ENCODE results near the gene PREX1. TPM values are rescaled to one million over a fixed set of nuclear protein-coding genes. Genes with fewer than 3 reads are reported as not detected.
A peak's percentile ranks its signal among the peaks of the same experiment; 100 is the strongest.

PREX1 gene
- total RNA-seq, 1 donor from 2014 or later: 2.9 TPM

DNA sequence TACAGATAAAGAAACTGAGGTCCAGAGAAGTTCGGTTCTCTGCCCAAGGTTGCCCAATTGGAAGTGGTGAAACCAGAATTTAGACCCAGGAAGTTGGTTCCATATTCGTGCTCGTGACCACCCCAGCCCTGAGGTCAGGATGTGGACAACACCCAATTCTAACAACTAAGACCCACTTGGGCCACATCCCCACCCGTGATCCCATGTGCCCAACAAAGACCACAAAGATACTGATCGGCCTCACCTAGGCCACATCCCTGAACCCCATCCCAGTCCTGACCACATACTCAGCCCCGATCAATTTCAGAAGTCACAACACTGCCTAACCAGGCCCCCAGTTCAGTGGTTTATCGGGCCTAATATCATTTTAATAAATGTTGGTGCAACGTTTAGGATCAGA lies 138.4 kb downstream of the PREX1 start:
- Mint-ChIP-seq H3K4me3 (ENCODE audit: low read depth) (no peak overlapping the region), H3K27me3 (peaks cover 13% of the 10 kb centered on the region), H3K4me1 (ENCODE audit: low read depth) (no peaks in the 10 kb centered on the region), H3K27ac (no peak overlapping the region), H3K9me3 (ENCODE audit: low read depth) (no peaks in the 10 kb centered on the region), H3K36me3 (ENCODE audit: insufficient read depth) (no peaks in the 10 kb centered on the region)
- no peak for DNase-seq (ENCODE audit: low spot score, unreplicated experiment)
- TF ChIP-seq, protein P1, sequence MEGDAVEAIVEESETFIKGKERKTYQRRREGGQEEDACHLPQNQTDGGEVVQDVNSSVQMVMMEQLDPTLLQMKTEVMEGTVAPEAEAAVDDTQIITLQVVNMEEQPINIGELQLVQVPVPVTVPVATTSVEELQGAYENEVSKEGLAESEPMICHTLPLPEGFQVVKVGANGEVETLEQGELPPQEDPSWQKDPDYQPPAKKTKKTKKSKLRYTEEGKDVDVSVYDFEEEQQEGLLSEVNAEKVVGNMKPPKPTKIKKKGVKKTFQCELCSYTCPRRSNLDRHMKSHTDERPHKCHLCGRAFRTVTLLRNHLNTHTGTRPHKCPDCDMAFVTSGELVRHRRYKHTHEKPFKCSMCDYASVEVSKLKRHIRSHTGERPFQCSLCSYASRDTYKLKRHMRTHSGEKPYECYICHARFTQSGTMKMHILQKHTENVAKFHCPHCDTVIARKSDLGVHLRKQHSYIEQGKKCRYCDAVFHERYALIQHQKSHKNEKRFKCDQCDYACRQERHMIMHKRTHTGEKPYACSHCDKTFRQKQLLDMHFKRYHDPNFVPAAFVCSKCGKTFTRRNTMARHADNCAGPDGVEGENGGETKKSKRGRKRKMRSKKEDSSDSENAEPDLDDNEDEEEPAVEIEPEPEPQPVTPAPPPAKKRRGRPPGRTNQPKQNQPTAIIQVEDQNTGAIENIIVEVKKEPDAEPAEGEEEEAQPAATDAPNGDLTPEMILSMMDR (IDR thresholded peaks at IDR 0.05; ENCODE audit: unreplicated experiment): no peak

GRCh38 chr20:48688579-48688978 lies 139.2 kb downstream of the PREX1 start:
- H3K27ac Mint-ChIP-seq: no peak overlapping the region
- TF ChIP-seq, protein P1 (IDR thresholded peaks at IDR 0.05; ENCODE audit: unreplicated experiment): no peak
- H3K4me1 Mint-ChIP-seq (ENCODE audit: low read depth): no peaks in the 10 kb centered on the region
- no peak overlapping the region for H3K4me3 Mint-ChIP-seq (ENCODE audit: low read depth)
- no peak for DNase-seq (ENCODE audit: low spot score, unreplicated experiment)
- no peaks in the 10 kb centered on the region for H3K9me3 Mint-ChIP-seq (ENCODE audit: low read depth)
- H3K36me3 Mint-ChIP-seq (ENCODE audit: insufficient read depth): no peaks in the 10 kb centered on the region
- peaks cover 13% of the 10 kb centered on the region for H3K27me3 Mint-ChIP-seq

DNA sequence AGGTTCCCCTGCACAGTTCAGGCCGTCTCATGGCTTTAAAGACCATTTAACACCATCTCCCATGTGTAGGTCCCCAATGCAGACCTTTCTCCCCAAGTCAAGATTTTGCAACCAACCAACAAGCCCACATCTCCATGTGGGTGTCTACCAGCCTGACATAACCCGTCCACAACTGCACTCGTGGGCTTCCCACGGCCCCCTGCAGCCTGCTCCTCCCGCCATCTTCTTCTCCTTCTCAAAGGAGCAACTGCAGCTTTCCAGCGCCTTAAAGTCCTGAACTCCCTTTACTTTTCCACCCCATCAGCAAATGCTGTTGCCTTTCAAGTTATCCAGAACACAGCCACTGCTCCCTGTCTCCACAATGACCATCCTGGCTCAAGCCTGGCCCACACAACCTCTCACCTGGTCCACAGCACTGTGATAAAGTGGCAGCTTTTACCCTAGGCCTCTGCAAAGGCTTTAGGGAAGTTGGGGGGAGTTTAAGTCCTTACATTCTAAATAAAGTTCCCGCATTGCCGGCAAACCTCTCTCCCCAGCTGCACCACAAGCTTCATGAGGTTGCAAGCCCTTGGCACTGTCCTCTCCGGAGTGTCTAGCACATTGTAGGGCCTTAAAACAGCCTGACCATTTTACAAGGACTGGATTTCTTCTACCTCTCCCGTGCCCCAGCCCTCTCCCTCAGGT lies 140.5 kb downstream of the PREX1 start:
- TF ChIP-seq, protein P1 (IDR thresholded peaks at IDR 0.05; ENCODE audit: unreplicated experiment): no peak
- no peaks in the 10 kb centered on the region for H3K36me3 Mint-ChIP-seq (ENCODE audit: insufficient read depth)
- no peaks in the 10 kb centered on the region for H3K9me3 Mint-ChIP-seq (ENCODE audit: low read depth)
- H3K27ac Mint-ChIP-seq: no peak overlapping the region
- H3K27me3 Mint-ChIP-seq: peaks cover 13% of the 10 kb centered on the region
- no peak for DNase-seq (ENCODE audit: low spot score, unreplicated experiment)
- H3K4me1 Mint-ChIP-seq (ENCODE audit: low read depth): no peaks in the 10 kb centered on the region
- no peak overlapping the region for H3K4me3 Mint-ChIP-seq (ENCODE audit: low read depth)

DNA sequence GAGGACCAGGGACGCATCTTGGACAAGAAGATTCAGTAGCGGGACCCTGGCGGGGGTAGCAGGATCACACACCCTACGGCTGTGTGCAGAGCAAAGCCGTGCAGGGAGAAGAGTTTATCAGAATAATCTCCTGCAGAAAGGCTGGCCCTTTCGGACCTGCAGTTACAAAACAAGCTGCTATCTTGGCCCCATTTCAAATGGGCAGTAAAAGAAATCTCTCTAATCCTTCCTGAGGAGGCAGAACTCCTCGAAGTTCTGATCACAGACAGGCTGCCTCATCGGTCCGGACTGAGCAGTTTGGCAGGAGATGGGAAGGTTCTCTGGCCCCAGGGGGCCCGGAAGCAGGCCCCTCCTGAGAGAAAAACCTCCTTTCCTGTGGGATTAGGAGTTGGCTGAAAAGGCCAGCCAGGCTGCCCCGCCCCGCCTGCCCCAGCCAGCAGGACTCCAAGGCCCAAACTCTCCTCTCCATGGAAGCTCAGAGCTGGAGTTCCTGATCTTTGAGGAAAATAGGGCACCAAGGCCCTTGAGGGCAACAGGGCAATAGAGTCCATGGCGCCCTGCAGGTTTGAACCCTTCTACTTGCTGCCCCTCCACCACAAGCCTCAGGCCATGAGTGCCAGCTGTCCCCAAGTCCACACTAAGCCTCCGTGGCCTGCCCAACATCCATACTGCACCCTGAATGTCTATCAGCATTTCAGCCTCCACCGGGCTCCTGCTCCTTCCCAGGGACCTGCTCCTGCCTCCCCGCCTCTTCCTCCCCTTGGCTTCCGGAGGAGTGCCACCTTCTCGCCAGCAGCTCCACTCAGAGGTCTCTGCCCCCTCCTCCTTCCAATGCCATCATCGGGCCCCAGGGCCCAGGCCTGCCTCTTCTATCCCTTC lies 141.3 kb downstream of the PREX1 start:
- no peak overlapping the region for H3K4me3 Mint-ChIP-seq (ENCODE audit: low read depth)
- peaks cover 13% of the 10 kb centered on the region for H3K27me3 Mint-ChIP-seq
- H3K4me1 Mint-ChIP-seq (ENCODE audit: low read depth): no peaks in the 10 kb centered on the region
- no peak for DNase-seq (ENCODE audit: low spot score, unreplicated experiment)
- TF ChIP-seq, protein P1 (IDR thresholded peaks at IDR 0.05; ENCODE audit: unreplicated experiment): no peak
- no peaks in the 10 kb centered on the region for H3K9me3 Mint-ChIP-seq (ENCODE audit: low read depth)
- H3K36me3 Mint-ChIP-seq (ENCODE audit: insufficient read depth): no peaks in the 10 kb centered on the region
- H3K27ac Mint-ChIP-seq: peak overlapping the region; percentile 39

GRCh38 chr20:48685300-48685699 lies 142.5 kb downstream of the PREX1 start:
- DNase-seq (ENCODE audit: low spot score, unreplicated experiment): no peak
- Mint-ChIP-seq H3K27ac (no peak overlapping the region), H3K4me1 (ENCODE audit: low read depth) (no peaks in the 10 kb centered on the region), H3K9me3 (ENCODE audit: low read depth) (no peaks in the 10 kb centered on the region), H3K27me3 (peaks cover 13% of the 10 kb centered on the region), H3K4me3 (ENCODE audit: low read depth) (no peak overlapping the region), H3K36me3 (ENCODE audit: insufficient read depth) (no peaks in the 10 kb centered on the region)
- TF ChIP-seq, protein P1 (IDR thresholded peaks at IDR 0.05; ENCODE audit: unreplicated experiment): no peak

Data from progenitor cell of endocrine pancreas (in vitro differentiated cells).